Ovary (tissue), 9 donors: ENCODE results near the gene OR51S1. TPM values are rescaled to one million over a fixed set of nuclear protein-coding genes. Genes with fewer than 3 reads are reported as not detected.
"Not testable (repeated sequence)": the region's sequence is repeated elsewhere in the genome, so short reads cannot be mapped to it uniquely, and the experiment has no call there.

ENCODE experiments used
- DNase-seq, 5 donors: peaks; one replicate each; pipeline ENCODE4 v3.0.0-alpha.2; 2019 to 2020
- H3K27ac ChIP-seq, 2 donors: fragments of 200-600 bp; one replicate each; pipeline versions ENCODE4 v1.5.1 to v1.8.0; 2019 to 2022
- H3K27me3 ChIP-seq: fragments of 200-600 bp; one replicate; pipeline ENCODE4 v1.8.0; 2022
- H3K36me3 ChIP-seq: fragments of 200-600 bp; sonication (generic); one replicate; pipeline ENCODE4 v1.5.1; 2019
- H3K4me1 ChIP-seq: one replicate; pipeline ENCODE4 v1.8.1; 2013; ENCODE audit warnings: mild to moderate bottlenecking, moderate library complexity; ENCODE audit not compliant: insufficient read depth
- H3K4me3 ChIP-seq: fragments of 200-600 bp; sonication (generic); one replicate; pipeline ENCODE4 v1.5.1; 2017
- H3K9me3 ChIP-seq, 2 donors: fragments of 200-600 bp in 1 of 2; sonication (generic) in 1 of 2; one replicate each; pipeline versions ENCODE4 v1.5.1 to v1.8.1; 2013 to 2019; ENCODE audit warnings: mild to moderate bottlenecking in 1 of 2, moderate library complexity in 1 of 2
- CTCF ChIP-seq, 3 donors: fragments of 450-650 bp in 2 of 3; fragments of 200-600 bp in 1 of 3; IDR thresholded peaks; one replicate each; pipeline versions ENCODE4 v1.5.1 to v1.8.0; 2016 to 2022; ENCODE audit warnings: antibody characterized with exemption in 3 of 3, mild to moderate bottlenecking in 1 of 3
- EP300 ChIP-seq: sonication (generic); formaldehyde crosslinking; IDR thresholded peaks from one replicate; pipeline ENCODE4 v1.6.1; 2017; ENCODE audit warnings: antibody characterized with exemption
- POLR2A ChIP-seq: fragments of 450-650 bp; IDR thresholded peaks from one replicate; pipeline ENCODE4 v1.6.1; 2017; ENCODE audit warnings: antibody characterized with exemption, mild to moderate bottlenecking, moderate library complexity
- WGBS, 3 donors: extraction: QIAGEN DNeasy Blood & Tissue Kit in 1 of 3; methylation state at CpG; one replicate each; pipeline versions ENCODE4 v1.1.5 to v1.1.7; 2013 to 2017; 5-methylcytosine and 5-hydroxymethylcytosine counted together
- intact Hi-C, 4 donors: fragments of 100-400 bp; cut with DNase I; formaldehyde crosslinking; loops; one replicate each; pipeline versions ENCODE4 v1.11.0 to v1.15.1; 2022 to 2023
- polyA plus RNA-seq, 2 donors: library from polyadenylated mRNA; stranded (reverse); fragments of 200-250 nt in 1 of 2; fragments of 350-450 nt in 1 of 2; fragmentation: Illumina TruSeq in 1 of 2; extraction: RNeasy Lipid Tissue Mini Kit (QIAGEN cat#74804) in 1 of 2; gene quantifications; one replicate each; pipeline ENCODE4 v1.2.3, GENCODE V29; 2013 to 2014
- total RNA-seq, 7 donors: library from RNA; depleted of rRNA in 2 of 7; stranded (reverse); fragments of >200 nt in 2 of 7; fragmentation: NEBNext Ultra II Directional in 3 of 7; extraction: Animal tissue kit (Norgen Biotek cat#: 25700) in 3 of 7; gene quantifications; one replicate each; pipeline versions ENCODE4 v1.1.0 to v1.2.4, GENCODE V29; 2016 to 2023
- donor health status: DM: no; HTN: no; CAD: no; lungs with moderate emphysema.
- donor health status: DM: no; HTN: no; CAD: no.
- donor health status: Bipolar disorder and iron deficiency.
- donor health status: DM: yes; HTN: yes; CAD: no.
- donor health status: DM: no; HTN: no; CAD: no.
- donor health status: DM: yes; HTN: yes; CAD: no.

OR51S1 gene
- total and polyA plus RNA-seq, 9 donors, result not detected

GRCh38 chr11:4804280-4804679 lies 44.7 kb downstream of the OR51S1 start, which contains the start of gene OR52R1:
OR52R1 (minus strand) TSS chr11:4804380; CDS start chr11:4804380, 0 bp downstream.
- H3K36me3 ChIP-seq, result no peaks in the 10 kb centered on the region
- H3K4me3 ChIP-seq, result no peak within 1 kb of the TSS
- no peaks in the 10 kb centered on the region for H3K9me3 ChIP-seq
- no peaks in the 10 kb centered on the region for H3K27me3 ChIP-seq
- H3K4me1 ChIP-seq, result no peaks in the 10 kb centered on the region
- H3K27ac ChIP-seq, result no peak within 1 kb of the TSS
- intact Hi-C loops, result no loop called here
- DNase-seq, result no peak
- 82 to 85% (median 84%) methylated on average over 3 of the region's 3 CpGs for WGBS, 3 donors
- TF ChIP-seq CTCF (IDR thresholded peaks at IDR 0.05) (no peak), POLR2A (no peak), EP300 (no peak)

- H3K27ac ChIP-seq, DNase-seq, H3K27me3 ChIP-seq, H3K4me1 ChIP-seq, H3K4me3 ChIP-seq, intact Hi-C loops, H3K9me3 ChIP-seq, H3K36me3 ChIP-seq: not testable (repeated sequence)
- WGBS, 3 donors, result 84 to 87% (median 86%) methylated on average over 5 of the region's 5 CpGs
Measured at GRCh38 chr11:4801316-4801715, 47.7 kb downstream of the OR51S1 start.

- TF ChIP-seq CTCF (IDR thresholded peaks at IDR 0.05), result no peak
- no peak for TF ChIP-seq EP300
- no peak for TF ChIP-seq POLR2A
- Histone ChIP-seq H3K4me1 (no peaks in the 10 kb centered on the region), H3K9me3 (no peaks in the 10 kb centered on the region), H3K27me3 (no peaks in the 10 kb centered on the region), H3K36me3 (no peaks in the 10 kb centered on the region), H3K4me3 (no peak overlapping the region), H3K27ac (no peak overlapping the region)
- intact Hi-C loops, result no loop called here
- no peak for DNase-seq
- 70 to 76% (median 75%) methylated on average over 6 of the region's 6 CpGs for WGBS, 3 donors
Measured at GRCh38 chr11:4798427-4799183, 50.4 kb downstream of the OR51S1 start.

Other genes with a start within 250 kb of the OR51S1 start
- gene TRIM68, start 241.0 kb downstream of the OR51S1 start, total RNA-seq, result 10 to 100 TPM; 13.2 to 18.7 (median 16.1) TPM
- gene TRIM68, start 241.0 kb downstream of the OR51S1 start, polyA plus RNA-seq, result 10 to 100 TPM; 14.1 to 19.9 TPM
- gene OR51D1, start 211.7 kb downstream of the OR51S1 start, total RNA-seq, result not detected
- not detected for gene OR51D1, start 211.7 kb downstream of the OR51S1 start, polyA plus RNA-seq
- 1 to 10 TPM in 1 of 7 donors, under 1 TPM in 5, not detected in 1; 0.12 to 1.4 (median 0.27) TPM for gene OR51E1, start 205.2 kb downstream of the OR51S1 start, total RNA-seq
- 1 to 10 TPM; 1.6 to 3.5 TPM for gene OR51E1, start 205.2 kb downstream of the OR51S1 start, polyA plus RNA-seq
- under 1 TPM in 4 of 7 donors, not detected in 3; 0.11 to 0.65 (median 0.23) TPM for gene OR51E2, start 151.4 kb downstream of the OR51S1 start, total RNA-seq
- gene OR51E2, start 151.4 kb downstream of the OR51S1 start, polyA plus RNA-seq, result 1 to 10 TPM in 1 of 2 donors, under 1 TPM in 1; 0.67 to 2.0 TPM
- gene MMP26, start 144.4 kb downstream of the OR51S1 start, total RNA-seq, result under 1 TPM in 1 of 7 donors, not detected in 6; 0.23 TPM
- gene MMP26, start 144.4 kb downstream of the OR51S1 start, polyA plus RNA-seq, result not detected
- gene OR51F1, start 79.3 kb downstream of the OR51S1 start, total RNA-seq, result not detected
- not detected for gene OR51F1, start 79.3 kb downstream of the OR51S1 start, polyA plus RNA-seq
- not detected for gene OR52R1, start 44.8 kb downstream of the OR51S1 start, total RNA-seq
- gene OR52R1, start 44.8 kb downstream of the OR51S1 start, polyA plus RNA-seq, result not detected
- gene OR51F2, start 27.9 kb downstream of the OR51S1 start, total RNA-seq, result not detected
- gene OR51F2, start 27.9 kb downstream of the OR51S1 start, polyA plus RNA-seq, result not detected
- gene OR51T1, start 32.7 kb upstream of the OR51S1 start, total RNA-seq, result not detected
- gene OR51T1, start 32.7 kb upstream of the OR51S1 start, polyA plus RNA-seq, result not detected
- gene OR51A7, start 54.6 kb upstream of the OR51S1 start, total RNA-seq, result not detected
- not detected for gene OR51A7, start 54.6 kb upstream of the OR51S1 start, polyA plus RNA-seq
- gene OR51G2, start 70.1 kb upstream of the OR51S1 start, total RNA-seq, result not detected
- not detected for gene OR51G2, start 70.1 kb upstream of the OR51S1 start, polyA plus RNA-seq
- not detected for gene OR51G1, start 75.1 kb upstream of the OR51S1 start, total RNA-seq
- not detected for gene OR51G1, start 75.1 kb upstream of the OR51S1 start, polyA plus RNA-seq
- gene OR51A4, start 98.4 kb upstream of the OR51S1 start, total RNA-seq, result not detected
- not detected for gene OR51A4, start 98.4 kb upstream of the OR51S1 start, polyA plus RNA-seq
- not detected for gene OR51A2, start 106.5 kb upstream of the OR51S1 start, total RNA-seq
- not detected for gene OR51A2, start 106.5 kb upstream of the OR51S1 start, polyA plus RNA-seq
- not detected for gene OR51L1, start 145.6 kb upstream of the OR51S1 start, total RNA-seq
- gene OR51L1, start 145.6 kb upstream of the OR51S1 start, polyA plus RNA-seq, result not detected
- not detected for gene OR52J3, start 197.3 kb upstream of the OR51S1 start, total RNA-seq
- gene OR52J3, start 197.3 kb upstream of the OR51S1 start, polyA plus RNA-seq, result not detected
- gene OR52E2, start 210.4 kb upstream of the OR51S1 start, total RNA-seq, result not detected
- not detected for gene OR52E2, start 210.4 kb upstream of the OR51S1 start, polyA plus RNA-seq
- not detected for gene OR52E1, start 220.4 kb upstream of the OR51S1 start, total RNA-seq
- not detected for gene OR52E1, start 220.4 kb upstream of the OR51S1 start, polyA plus RNA-seq